LNCAP (cell line): ENCODE data around the gene BSDC1.

Source experiments
- CTCF ChIP-seq: fragments of 450-650 bp; IDR thresholded peaks from 2 replicates; pipeline ENCODE4 v1.5.1; 2017; ENCODE audit warnings: mild to moderate bottlenecking

Gene BSDC1

GRCh38 chr1:32399843-32400242 lies 5.6 kb upstream of the BSDC1 start:
- no peak for TF ChIP-seq CTCF

- no peak for TF ChIP-seq CTCF
Measured at GRCh38 chr1:32398401-32398800, 4.2 kb upstream of the BSDC1 start.

DNA sequence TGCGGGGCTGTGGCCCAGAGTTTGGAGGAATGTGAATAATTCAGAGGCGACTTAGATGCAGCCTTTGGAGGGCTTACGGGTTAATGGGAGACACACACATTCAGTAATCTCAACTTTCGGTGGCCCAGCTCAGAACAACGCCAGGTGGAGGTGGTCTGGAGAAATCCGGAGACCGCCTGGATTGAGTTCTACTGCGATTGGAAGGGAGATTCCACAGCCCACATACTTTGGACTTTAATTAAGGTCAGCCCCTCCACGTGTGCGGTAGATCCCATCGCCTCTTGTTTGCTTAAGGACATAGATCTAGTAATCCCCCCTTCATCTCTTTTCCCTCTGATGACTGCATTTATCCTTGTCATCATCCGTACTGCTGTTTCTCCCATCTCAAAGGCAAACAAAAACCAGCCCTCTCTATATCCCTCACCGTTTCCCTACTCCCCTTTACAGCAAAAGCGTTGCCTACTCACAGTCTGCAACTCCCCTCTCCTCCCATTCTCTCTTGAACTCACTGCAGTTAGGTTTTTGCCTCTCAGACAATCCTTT lies 720 bp upstream of the BSDC1 start:
- TF ChIP-seq CTCF, result no peak

GRCh38 chr1:32393832-32394140 lies 455 bp downstream of the BSDC1 start:
- TF ChIP-seq CTCF, result no peak

GRCh38 chr1:32393136-32393535 lies 1.1 kb downstream of the BSDC1 start:
- TF ChIP-seq CTCF, result no peak

GRCh38 chr1:32392325-32392724 lies 1.9 kb downstream of the BSDC1 start:
- no peak for TF ChIP-seq CTCF

DNA sequence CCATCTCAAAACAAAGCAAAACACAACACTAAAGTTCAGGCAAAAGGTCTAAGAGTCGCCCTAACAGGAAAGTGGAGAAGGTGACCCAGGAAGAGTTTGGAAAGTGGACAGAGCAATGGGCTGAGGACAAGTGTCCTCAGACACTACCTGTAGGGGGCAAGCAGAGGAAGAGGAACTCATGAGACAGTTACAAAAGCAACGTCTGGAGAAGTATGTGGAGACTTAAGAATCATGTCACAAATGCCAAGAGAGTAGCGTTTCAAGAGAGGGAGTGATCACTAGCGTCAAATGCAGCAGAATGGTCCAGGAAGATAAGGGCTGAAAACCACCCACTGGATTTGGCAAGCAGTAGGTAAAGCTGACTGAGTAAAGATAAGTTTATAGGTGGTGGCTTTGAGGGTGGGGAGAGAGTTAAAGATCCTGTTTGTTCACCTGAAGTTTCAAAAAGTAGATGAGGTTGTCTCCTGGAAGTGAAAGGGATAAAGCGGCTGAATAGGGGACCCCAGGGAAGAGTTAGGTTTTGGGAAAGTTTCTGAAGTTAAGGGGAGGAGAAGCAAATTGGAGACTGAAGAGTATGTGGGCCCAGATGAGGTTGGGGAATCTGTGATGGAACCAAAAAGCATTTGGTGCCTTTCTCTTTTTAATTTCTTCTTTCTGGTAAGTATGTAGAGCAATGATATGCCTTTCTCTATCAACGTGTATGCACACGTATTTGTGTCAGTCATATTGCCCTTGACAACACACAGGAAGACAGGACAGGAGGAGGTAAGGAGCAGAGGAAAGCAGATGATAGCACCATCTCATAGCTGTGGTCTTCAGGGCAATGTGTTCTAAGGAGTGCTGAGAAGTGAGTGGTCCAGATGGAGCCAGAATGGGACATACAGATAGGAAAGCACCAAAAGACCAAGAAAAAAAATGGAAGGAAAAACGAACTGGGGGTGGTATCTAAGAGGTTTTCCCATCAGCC lies 3.1 kb downstream of the BSDC1 start:
- TF ChIP-seq CTCF, result no peak
